Neural crest cell (in vitro differentiated cells): ENCODE results near the gene FAM13A. TPM values are rescaled to one million over a fixed set of nuclear protein-coding genes. Genes with fewer than 3 reads are reported as not detected.

ENCODE experiments used
- DNase-seq: peaks from one replicate; pipeline ENCODE4 v3.0.0; 2021; ENCODE audit warnings: low read depth, mixed read lengths, low spot score
- H3K27ac Mint-ChIP-seq: one replicate; pipeline ENCODE4 v1.8.0; 2021; ENCODE audit warnings: mild to moderate bottlenecking, mixed read lengths; ENCODE audit not compliant: unreplicated experiment
- H3K27me3 Mint-ChIP-seq: 2 replicates; pipeline ENCODE4 v1.8.0; 2021; ENCODE audit warnings: low read depth, mild to moderate bottlenecking, mixed read lengths
- H3K36me3 Mint-ChIP-seq: 2 replicates; pipeline ENCODE4 v1.8.0; 2021; ENCODE audit warnings: low read depth, mild to moderate bottlenecking, mixed read lengths
- H3K4me1 Mint-ChIP-seq: 2 replicates; pipeline ENCODE4 v1.8.0; 2021; ENCODE audit warnings: mixed read lengths
- H3K4me3 Mint-ChIP-seq: one replicate; pipeline ENCODE4 v1.8.0; 2021; ENCODE audit warnings: mild to moderate bottlenecking, mixed read lengths
- H3K9me3 Mint-ChIP-seq: 2 replicates; pipeline ENCODE4 v1.8.0; 2021; ENCODE audit warnings: mixed read lengths
- total RNA-seq: library from RNA; stranded (reverse); gene quantifications from 2 replicates; pipeline ENCODE4 v1.2.1, GENCODE V29; 2021
- TF ChIP-seq, protein P1 (sequence below): fragments of 200-600 bp; sonication (generic); conservative IDR thresholded peaks from 2 replicates; pipeline ENCODE4 v1.5.0; 2021; ENCODE audit warnings: antibody characterized with exemption, mild to moderate bottlenecking

FAM13A gene
- total RNA-seq, 1 donor from 2014 or later, result 18.1 TPM

DNA sequence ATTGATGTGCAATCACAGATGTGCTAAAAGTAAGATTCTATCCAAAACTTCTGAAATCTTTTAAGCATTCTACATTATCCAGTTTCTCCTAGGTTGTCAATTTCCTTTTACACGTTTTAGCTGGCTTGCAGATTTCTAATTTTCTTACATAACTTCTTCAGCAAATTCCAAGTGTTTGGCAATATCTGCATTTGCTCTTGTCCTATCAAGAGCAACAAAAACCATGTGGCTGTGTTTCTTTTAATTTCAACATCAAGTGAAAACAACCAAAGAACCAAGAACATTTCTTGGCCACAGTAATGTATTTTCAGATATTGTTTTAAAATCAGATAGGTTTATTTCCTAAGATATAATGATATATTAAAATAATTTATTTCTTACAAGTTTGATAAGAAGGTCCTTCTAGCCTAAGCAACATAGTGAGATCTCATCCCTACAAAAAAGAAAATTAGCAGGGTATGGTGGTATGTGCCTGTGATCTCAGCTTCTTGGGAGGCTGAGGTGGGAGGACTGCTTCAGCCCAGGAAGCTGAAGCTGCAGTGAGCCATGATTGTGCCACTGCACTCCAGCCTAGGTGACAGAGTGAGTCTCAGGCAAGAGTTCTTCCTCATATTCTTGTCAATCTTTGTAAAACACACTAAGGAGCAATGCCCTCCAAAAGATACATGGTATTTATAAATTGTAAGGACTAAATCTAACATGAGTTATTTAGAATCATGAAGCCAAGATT lies 228.0 kb downstream of the FAM13A start:
- no peak overlapping the region for H3K27ac Mint-ChIP-seq
- H3K27me3 Mint-ChIP-seq, result no peaks in the 10 kb centered on the region
- no peak for DNase-seq

DNA sequence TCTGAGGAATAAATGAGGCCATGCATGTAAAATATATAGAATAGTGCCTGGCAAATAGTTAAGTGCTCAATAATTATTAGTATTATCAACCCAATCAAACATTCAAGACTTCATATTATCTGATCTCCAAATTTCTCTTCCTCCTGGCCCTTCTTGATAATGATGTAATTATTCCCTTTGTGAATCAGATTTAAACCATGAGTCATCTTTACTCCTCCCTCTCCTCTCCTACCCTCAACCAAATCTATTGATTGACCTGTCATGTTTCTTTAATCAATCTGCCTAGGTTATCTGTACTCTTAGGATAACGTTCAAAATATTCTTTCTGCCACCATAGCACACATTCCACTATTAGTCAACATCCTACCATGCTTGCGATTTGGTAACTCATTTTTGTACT lies 229.5 kb downstream of the FAM13A start:
- no peak overlapping the region for H3K4me3 Mint-ChIP-seq
- no peak for DNase-seq
- no peak overlapping the region for H3K27ac Mint-ChIP-seq
- H3K36me3 Mint-ChIP-seq, result no peaks in the 10 kb centered on the region
- peaks cover 15% of the 10 kb centered on the region for H3K4me1 Mint-ChIP-seq
- no peaks in the 10 kb centered on the region for H3K9me3 Mint-ChIP-seq
- no peaks in the 10 kb centered on the region for H3K27me3 Mint-ChIP-seq
- TF ChIP-seq, protein P1, sequence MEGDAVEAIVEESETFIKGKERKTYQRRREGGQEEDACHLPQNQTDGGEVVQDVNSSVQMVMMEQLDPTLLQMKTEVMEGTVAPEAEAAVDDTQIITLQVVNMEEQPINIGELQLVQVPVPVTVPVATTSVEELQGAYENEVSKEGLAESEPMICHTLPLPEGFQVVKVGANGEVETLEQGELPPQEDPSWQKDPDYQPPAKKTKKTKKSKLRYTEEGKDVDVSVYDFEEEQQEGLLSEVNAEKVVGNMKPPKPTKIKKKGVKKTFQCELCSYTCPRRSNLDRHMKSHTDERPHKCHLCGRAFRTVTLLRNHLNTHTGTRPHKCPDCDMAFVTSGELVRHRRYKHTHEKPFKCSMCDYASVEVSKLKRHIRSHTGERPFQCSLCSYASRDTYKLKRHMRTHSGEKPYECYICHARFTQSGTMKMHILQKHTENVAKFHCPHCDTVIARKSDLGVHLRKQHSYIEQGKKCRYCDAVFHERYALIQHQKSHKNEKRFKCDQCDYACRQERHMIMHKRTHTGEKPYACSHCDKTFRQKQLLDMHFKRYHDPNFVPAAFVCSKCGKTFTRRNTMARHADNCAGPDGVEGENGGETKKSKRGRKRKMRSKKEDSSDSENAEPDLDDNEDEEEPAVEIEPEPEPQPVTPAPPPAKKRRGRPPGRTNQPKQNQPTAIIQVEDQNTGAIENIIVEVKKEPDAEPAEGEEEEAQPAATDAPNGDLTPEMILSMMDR, result no peak

More for the DNA sequence above, 228.0 kb downstream of the FAM13A start:
- H3K4me1 Mint-ChIP-seq, result no peaks in the 10 kb centered on the region
- TF ChIP-seq, protein P1, result no peak
- no peaks in the 10 kb centered on the region for H3K9me3 Mint-ChIP-seq
- no peaks in the 10 kb centered on the region for H3K36me3 Mint-ChIP-seq
- no peak overlapping the region for H3K4me3 Mint-ChIP-seq

DNA sequence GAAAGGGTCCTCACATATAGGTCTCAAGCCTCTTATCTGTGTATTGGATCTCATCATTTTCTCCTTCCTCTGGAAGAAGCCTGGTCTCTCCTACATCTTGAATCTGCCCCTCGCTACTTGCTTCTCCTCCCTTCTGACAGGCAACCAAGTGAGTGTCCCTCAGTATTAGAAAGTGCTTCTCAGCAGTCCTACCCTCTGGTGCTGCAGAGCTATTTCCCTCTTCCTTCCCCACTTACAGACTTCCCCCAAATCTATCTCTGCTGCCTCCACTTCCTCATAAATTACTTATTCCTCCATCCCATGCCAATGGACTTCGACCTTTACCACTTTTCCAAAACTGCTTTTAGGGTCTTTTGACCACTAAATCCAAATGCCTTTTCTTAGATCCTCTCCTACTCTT lies 230.2 kb downstream of the FAM13A start:
- Mint-ChIP-seq H3K4me1 (peaks cover 20% of the 10 kb centered on the region), H3K27me3 (no peaks in the 10 kb centered on the region), H3K36me3 (no peaks in the 10 kb centered on the region), H3K4me3 (no peak overlapping the region), H3K27ac (no peak overlapping the region), H3K9me3 (no peaks in the 10 kb centered on the region)
- TF ChIP-seq, protein P1, result no peak
- no peak for DNase-seq

DNA sequence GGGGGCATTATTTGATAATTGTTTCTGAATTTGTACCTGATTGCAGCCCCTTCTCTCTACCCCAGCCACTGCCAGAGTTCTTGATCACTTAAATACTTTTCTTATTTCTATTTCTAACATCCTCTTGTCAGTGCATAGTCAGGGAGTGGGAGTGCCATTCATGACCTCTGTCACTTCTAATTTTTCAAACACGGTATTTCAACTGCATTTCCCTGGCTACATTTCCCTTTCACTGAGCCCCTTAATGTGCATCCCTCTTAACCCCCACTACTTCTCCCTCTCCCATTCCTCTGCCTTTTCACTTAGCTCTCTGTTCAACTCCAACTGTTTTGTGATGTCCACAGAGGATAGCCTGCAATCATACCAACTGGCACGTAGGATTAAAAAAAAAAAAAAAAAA lies 231.1 kb downstream of the FAM13A start:
- TF ChIP-seq, protein P1, result no peak
- Mint-ChIP-seq H3K27me3 (no peaks in the 10 kb centered on the region), H3K27ac (no peak overlapping the region), H3K9me3 (no peaks in the 10 kb centered on the region), H3K4me1 (peaks cover 21% of the 10 kb centered on the region), H3K4me3 (no peak overlapping the region), H3K36me3 (no peaks in the 10 kb centered on the region)
- DNase-seq, result no peak

DNA sequence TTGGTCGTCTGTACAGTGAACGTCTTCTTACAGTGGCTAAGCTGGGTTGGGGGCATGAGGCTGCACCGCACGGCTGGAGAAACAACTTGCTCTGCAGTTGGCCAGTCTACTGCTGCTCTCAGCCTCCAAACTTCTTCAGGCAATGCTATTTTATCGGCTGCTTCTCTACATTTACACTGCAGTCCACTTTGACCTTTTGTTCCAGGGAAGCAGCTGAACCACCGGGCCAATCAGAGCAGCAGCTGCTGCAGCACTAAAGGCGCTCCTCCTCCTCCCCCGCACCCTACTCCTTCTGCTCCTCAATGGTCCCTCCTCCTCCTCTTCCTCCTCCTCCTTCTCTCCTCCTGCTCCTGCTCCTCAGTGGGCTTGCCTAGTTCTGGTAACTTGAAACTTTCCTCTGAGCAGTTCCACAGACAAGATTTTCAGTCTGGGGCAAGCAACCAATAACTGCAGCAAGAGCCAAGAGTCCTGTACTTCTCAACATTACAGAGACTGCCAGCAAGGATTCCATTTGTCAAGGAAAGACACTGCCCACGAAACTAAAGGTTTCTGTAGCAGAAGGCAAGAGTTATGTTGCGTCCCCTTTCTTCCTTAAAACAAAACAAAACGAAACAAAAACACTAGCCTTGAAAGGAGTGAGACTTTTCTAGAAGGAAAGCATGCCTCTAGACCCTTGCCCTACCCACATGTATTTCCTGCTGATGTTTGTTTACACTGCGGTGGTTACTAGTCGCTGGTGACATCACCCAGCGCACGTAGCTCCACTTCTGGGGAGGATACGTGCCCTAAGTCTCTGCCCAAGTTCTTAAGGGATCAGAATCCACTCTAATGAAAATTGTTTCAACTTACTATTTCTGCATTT lies 233.7 kb downstream of the FAM13A start:
- Mint-ChIP-seq H3K27ac (peak overlapping the region; percentile 92), H3K4me1 (peaks cover 24% of the 10 kb centered on the region), H3K36me3 (no peaks in the 10 kb centered on the region), H3K9me3 (no peaks in the 10 kb centered on the region), H3K4me3 (peak overlapping the region; percentile 87), H3K27me3 (no peaks in the 10 kb centered on the region)
- peak; percentile 38 for DNase-seq
- TF ChIP-seq, protein P1, result no peak
